Adrenal gland (tissue), 5 donors: ENCODE data around the gene FOXC1.

Source experiments
- POLR2A ChIP-seq, 2 donors: fragments of 450-650 bp; IDR thresholded peaks; one replicate each; pipeline ENCODE4 v1.6.1; 2017; ENCODE audit warnings: antibody characterized with exemption in 2 of 2, mild to moderate bottlenecking in 2 of 2, moderate library complexity in 1 of 2
- TF ChIP-seq, protein P1 (sequence below), 6 experiments: fragments of 450-650 bp in 4 of 6; fragments of 200-600 bp in 2 of 6; sonication (generic) in 1 of 6; IDR thresholded peaks; 1 replicate in 5 of 6; 2 replicates in 1 of 6; pipeline versions ENCODE4 v1.5.1 to v1.8.0; 2016 to 2021; ENCODE audit warnings: antibody characterized with exemption in 6 of 6, mild to moderate bottlenecking in 2 of 6, moderate library complexity in 1 of 6
- donor health status: DM: no; HTN: no; CAD: no.

DNA sequence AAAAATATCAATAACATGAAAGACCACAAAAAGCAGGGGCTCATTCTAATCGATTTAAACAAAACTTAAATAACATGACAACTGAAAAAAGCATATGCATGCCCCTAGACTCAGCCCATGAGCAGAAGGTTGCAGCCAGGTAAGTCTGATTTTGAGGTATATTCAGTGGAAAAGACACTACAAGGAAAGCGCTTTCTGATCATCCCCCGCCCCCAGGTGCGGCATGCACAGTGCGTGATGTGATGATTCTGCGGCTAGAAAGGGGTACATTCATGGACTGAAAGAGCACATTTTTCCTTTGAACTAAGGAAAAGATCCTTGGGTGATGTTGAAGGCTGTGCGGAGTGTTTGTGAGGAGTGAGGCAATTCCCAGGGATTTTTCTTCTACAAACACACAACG is 16.9 kb upstream of the FOXC1 start:
- TF ChIP-seq POLR2A (IDR thresholded peaks at IDR 0.05) = no peak
- TF ChIP-seq, protein P1, sequence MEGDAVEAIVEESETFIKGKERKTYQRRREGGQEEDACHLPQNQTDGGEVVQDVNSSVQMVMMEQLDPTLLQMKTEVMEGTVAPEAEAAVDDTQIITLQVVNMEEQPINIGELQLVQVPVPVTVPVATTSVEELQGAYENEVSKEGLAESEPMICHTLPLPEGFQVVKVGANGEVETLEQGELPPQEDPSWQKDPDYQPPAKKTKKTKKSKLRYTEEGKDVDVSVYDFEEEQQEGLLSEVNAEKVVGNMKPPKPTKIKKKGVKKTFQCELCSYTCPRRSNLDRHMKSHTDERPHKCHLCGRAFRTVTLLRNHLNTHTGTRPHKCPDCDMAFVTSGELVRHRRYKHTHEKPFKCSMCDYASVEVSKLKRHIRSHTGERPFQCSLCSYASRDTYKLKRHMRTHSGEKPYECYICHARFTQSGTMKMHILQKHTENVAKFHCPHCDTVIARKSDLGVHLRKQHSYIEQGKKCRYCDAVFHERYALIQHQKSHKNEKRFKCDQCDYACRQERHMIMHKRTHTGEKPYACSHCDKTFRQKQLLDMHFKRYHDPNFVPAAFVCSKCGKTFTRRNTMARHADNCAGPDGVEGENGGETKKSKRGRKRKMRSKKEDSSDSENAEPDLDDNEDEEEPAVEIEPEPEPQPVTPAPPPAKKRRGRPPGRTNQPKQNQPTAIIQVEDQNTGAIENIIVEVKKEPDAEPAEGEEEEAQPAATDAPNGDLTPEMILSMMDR (IDR thresholded peaks at IDR 0.05) = no peak
